BJ (cell line): ENCODE measurements around the gene TMEM101. TPM values are rescaled to one million over a fixed set of nuclear protein-coding genes. Genes with fewer than 3 reads are reported as not detected.
"Not testable (repeated sequence)": the region's sequence is repeated elsewhere in the genome, so short reads cannot be mapped to it uniquely, and the experiment has no call there.

Experiments
- CTCF ChIA-PET: fragments of 350-600 bp; formaldehyde crosslinking; extraction: SDS; loops from one replicate; lab custom pipeline; 2021; ENCODE audit warnings: antibody characterized with exemption, inconsistent platforms; lab: Yijun Ruan, JAX
- POLR2A ChIA-PET: fragments of 300-600 bp; sonication (Branson Sonifier 250); formaldehyde crosslinking; extraction: SDS; loops from one replicate; lab custom pipeline; 2021; ENCODE audit warnings: antibody characterized with exemption; lab: Charles Lee
- DNase-seq: peaks from one replicate; pipeline ENCODE4 v3.0.0-alpha.2; 2011; ENCODE audit warnings: low read depth
- H3K27me3 ChIP-seq: 2 replicates; pipeline ENCODE4 v1.6.0; 2011; ENCODE audit warnings: low read length; ENCODE audit not compliant: control insufficient read depth, insufficient read depth
- H3K36me3 ChIP-seq: 2 replicates; pipeline ENCODE4 v1.5.1; 2011; ENCODE audit warnings: low read length; ENCODE audit not compliant: control insufficient read depth, insufficient read depth
- H3K4me3 ChIP-seq: 2 replicates; pipeline ENCODE4 v1.5.1; 2011; ENCODE audit warnings: low read depth, mild to moderate bottlenecking, control low read depth, low read length
- CTCF ChIP-seq: IDR thresholded peaks from 2 replicates; pipeline ENCODE4 v1.5.1; 2011; ENCODE audit warnings: low read depth, mild to moderate bottlenecking, control low read depth, inconsistent platforms, low read length, moderate library complexity; ENCODE audit not compliant: insufficient read depth
- polyA plus RNA-seq: library from polyadenylated mRNA; depleted of rRNA; stranded (reverse); fragments of >200 nt; gene quantifications from 2 replicates; pipeline ENCODE4 v1.2.3, GENCODE V29; 2011

TMEM101 gene
- polyA plus RNA-seq, 1 experiment = 47.9 TPM

GRCh38 chr17:44044071-44044470 lies 29.3 kb upstream of the TMEM101 start:
- CTCF ChIA-PET = interaction anchor here (0.6 to 5.3 kb wide), 9 partner anchors 14 to 287 kb away, joined by 3 to 42 read pairs (median 4); partner anchors contain the start of gene PPY
- POLR2A ChIA-PET = no interaction called here
- no peak for TF ChIP-seq CTCF
- Histone ChIP-seq H3K27me3 (no peaks in the 10 kb centered on the region), H3K4me3 (no peak overlapping the region), H3K36me3 (no peaks in the 10 kb centered on the region; the same call in 1 of the 2 replicates)
- no peak for DNase-seq

- Histone ChIP-seq H3K36me3 (no peaks in the 10 kb centered on the region; the same call in 1 of the 2 replicates), H3K4me3 (no peak overlapping the region), H3K27me3 (no peaks in the 10 kb centered on the region)
- ChIA-PET CTCF (interaction anchor here (0.5 to 5.3 kb wide), 14 partner anchors 13 to 292 kb away, joined by 3 to 42 read pairs (median 4); partner anchors contain the start of genes HDAC5 and PPY), POLR2A (no interaction called here)
- DNase-seq = no peak
- no peak for TF ChIP-seq CTCF
Measured at GRCh38 chr17:44043272-44043696, 28.5 kb upstream of the TMEM101 start.

GRCh38 chr17:44039829-44040635 lies 25.3 kb upstream of the TMEM101 start:
- no peak for DNase-seq
- Histone ChIP-seq H3K27me3 (no peaks in the 10 kb centered on the region), H3K4me3 (no peak overlapping the region), H3K36me3 (peaks cover 10% of the 10 kb centered on the region)
- ChIA-PET CTCF (interaction anchor here (1.3 to 5.3 kb wide), 8 partner anchors 12 to 96 kb away, joined by 4 to 41 read pairs (median 7); no protein-coding TSS in a partner anchor), POLR2A (no interaction called here)
- no peak for TF ChIP-seq CTCF

GRCh38 chr17:44038604-44039011 lies 23.8 kb upstream of the TMEM101 start:
- Histone ChIP-seq H3K27me3 (no peaks in the 10 kb centered on the region), H3K4me3 (no peak overlapping the region), H3K36me3 (peaks cover 13% of the 10 kb centered on the region)
- ChIA-PET CTCF (interaction anchor here (1.0 to 2.1 kb wide), 3 partner anchors 31 to 95 kb away, joined by 3 to 7 read pairs (median 4); no protein-coding TSS in a partner anchor), POLR2A (no interaction called here)
- TF ChIP-seq CTCF = no peak
- DNase-seq = no peak

- no peak overlapping the region for H3K4me3 ChIP-seq
- H3K27me3 ChIP-seq = no peaks in the 10 kb centered on the region
- DNase-seq = no peak
- POLR2A ChIA-PET = no interaction called here
- CTCF ChIA-PET = interaction anchor here (1.0 kb wide), 1 partner anchor 30 kb away, joined by 3 read pairs; no protein-coding TSS in a partner anchor
- TF ChIP-seq CTCF = no peak
- H3K36me3 ChIP-seq = peaks cover 15% of the 10 kb centered on the region
Measured at GRCh38 chr17:44037471-44037870, 22.7 kb upstream of the TMEM101 start.

- CTCF ChIA-PET = not testable (repeated sequence)
Measured at GRCh38 chr17:44034688-44035087, 19.9 kb upstream of the TMEM101 start.

More at GRCh38 chr17:44034688-44035087, 19.9 kb upstream of the TMEM101 start:
- H3K4me3 ChIP-seq, POLR2A ChIA-PET, DNase-seq, H3K27me3 ChIP-seq: not testable (repeated sequence)
- H3K36me3 ChIP-seq = peaks cover 19% of the 10 kb centered on the region
